ENCODE data around the gene ULBP2.
"Not testable (repeated sequence)": the region's sequence is repeated elsewhere in the genome, so short reads cannot be mapped to it uniquely, and the experiment has no call there.

ULBP2 gene

DNA sequence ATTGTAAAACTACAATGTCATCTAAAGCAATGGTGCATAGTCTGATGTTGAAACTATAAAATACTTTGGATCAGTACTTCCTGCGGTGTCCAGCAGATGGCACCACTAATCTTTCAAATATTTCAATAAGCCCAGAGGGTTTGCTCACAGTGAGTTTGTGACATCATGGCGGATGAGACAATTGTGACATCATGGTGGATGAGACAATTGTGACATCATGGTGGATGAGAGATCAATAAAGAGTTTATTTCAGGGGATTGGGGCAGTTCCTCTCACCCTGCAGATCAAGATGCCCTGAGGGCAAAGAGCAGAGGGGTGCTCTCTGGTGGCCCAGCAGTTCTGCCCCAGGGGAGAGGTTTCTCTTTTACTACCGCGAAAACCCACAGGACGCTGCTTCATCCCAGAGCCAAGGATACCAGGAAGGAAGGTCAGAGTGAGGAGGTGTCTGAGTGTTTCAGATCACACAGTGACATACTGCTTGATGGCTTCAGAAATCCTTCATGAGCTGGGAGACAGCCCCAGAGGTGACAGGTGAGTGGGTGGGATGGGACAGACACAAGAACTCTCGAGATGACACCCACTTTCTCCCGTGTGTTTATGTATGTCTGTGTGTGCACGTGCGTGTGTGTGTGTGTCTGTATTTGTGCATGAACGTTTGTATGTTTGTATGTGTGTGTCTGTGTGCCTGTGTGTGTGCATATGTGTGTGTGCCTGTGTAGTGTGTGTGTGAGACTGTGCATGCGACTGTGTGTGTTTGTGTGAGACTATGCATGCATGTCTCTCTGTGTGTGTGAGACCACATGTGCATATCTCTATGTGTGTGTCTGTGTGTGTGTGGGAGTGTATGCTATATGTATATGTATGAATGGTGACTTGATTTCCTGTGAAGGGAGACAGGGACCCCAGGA, 7.3 kb upstream of the ULBP2 start:
- TF ChIP-seq, protein P1, sequence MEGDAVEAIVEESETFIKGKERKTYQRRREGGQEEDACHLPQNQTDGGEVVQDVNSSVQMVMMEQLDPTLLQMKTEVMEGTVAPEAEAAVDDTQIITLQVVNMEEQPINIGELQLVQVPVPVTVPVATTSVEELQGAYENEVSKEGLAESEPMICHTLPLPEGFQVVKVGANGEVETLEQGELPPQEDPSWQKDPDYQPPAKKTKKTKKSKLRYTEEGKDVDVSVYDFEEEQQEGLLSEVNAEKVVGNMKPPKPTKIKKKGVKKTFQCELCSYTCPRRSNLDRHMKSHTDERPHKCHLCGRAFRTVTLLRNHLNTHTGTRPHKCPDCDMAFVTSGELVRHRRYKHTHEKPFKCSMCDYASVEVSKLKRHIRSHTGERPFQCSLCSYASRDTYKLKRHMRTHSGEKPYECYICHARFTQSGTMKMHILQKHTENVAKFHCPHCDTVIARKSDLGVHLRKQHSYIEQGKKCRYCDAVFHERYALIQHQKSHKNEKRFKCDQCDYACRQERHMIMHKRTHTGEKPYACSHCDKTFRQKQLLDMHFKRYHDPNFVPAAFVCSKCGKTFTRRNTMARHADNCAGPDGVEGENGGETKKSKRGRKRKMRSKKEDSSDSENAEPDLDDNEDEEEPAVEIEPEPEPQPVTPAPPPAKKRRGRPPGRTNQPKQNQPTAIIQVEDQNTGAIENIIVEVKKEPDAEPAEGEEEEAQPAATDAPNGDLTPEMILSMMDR (conservative IDR thresholded peaks at IDR 0.05; ENCODE audit: low read depth, low read length) = peak; percentile 74
- no peak for DNase-seq (ENCODE audit: low read depth)
- H3K4me3 ChIP-seq (ENCODE audit: low read length) = no peak overlapping the region

DNA sequence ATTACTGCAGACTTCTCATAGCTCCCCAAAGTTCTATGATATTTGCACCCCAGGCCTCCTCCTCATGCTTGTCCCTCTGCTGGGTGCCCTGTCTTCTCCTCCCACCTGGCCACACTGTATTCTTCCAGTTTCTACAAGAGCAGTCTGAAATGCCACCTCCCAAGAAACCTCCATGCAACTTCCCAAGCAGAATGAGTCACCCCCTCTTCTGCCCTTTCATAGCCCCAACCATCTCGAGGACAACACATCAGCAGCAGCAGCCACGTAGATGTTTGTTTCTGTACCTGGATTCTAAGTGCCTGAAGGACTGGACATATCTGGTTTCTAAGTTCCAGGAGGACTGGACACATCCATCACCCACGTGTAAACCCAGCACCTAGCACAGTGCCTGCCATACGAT, 6.6 kb upstream of the ULBP2 start:
- TF ChIP-seq, protein P1 (conservative IDR thresholded peaks at IDR 0.05; ENCODE audit: low read depth, low read length) = no peak
- no peak for DNase-seq (ENCODE audit: low read depth)
- no peak overlapping the region for H3K4me3 ChIP-seq (ENCODE audit: low read length)

DNA sequence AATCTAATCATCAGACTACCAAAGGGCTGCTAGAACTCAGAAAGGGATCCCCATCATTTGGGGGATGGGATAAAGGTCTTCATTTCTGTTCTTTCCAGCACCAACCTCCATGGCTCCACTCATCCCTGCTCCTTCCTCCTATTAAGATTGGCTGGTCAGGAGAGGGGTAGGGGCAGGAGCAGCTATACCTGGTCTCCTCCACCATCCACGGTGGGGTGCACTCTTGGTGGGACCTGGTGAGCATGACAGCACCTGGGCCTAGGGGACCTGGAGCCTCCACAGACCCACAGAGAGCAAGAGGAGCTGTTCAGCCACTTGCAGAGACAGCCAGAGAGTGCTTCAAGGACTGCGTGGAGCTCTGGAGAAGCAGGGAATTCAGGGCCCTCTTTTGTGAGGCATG, 6.1 kb upstream of the ULBP2 start:
- TF ChIP-seq, protein P1 (conservative IDR thresholded peaks at IDR 0.05; ENCODE audit: low read depth, low read length) = no peak
- no peak overlapping the region for H3K4me3 ChIP-seq (ENCODE audit: low read length)
- no peak for DNase-seq (ENCODE audit: low read depth)

DNA sequence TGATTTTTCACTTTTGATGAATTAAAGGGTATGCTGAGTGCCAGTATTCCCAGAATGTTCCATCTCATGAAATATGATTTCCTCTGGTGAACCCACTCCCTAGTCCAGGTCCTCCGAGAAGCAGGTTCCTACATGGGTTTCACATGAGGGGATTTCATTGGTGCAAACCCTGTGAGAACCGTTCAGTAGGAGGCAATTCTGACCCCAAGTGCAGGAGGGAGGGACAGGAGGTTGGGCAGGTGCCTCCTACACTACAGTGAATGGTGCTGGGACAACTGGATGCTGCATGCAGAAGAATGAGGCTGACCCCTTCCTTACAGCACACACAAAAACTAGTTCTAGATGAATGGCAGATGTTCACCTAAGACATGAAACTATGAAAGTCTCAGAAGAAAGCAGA, 5.1 kb upstream of the ULBP2 start:
- TF ChIP-seq, protein P1 (conservative IDR thresholded peaks at IDR 0.05; ENCODE audit: low read depth, low read length) = no peak
- H3K4me3 ChIP-seq (ENCODE audit: low read length) = no peak overlapping the region
- no peak for DNase-seq (ENCODE audit: low read depth)

DNA sequence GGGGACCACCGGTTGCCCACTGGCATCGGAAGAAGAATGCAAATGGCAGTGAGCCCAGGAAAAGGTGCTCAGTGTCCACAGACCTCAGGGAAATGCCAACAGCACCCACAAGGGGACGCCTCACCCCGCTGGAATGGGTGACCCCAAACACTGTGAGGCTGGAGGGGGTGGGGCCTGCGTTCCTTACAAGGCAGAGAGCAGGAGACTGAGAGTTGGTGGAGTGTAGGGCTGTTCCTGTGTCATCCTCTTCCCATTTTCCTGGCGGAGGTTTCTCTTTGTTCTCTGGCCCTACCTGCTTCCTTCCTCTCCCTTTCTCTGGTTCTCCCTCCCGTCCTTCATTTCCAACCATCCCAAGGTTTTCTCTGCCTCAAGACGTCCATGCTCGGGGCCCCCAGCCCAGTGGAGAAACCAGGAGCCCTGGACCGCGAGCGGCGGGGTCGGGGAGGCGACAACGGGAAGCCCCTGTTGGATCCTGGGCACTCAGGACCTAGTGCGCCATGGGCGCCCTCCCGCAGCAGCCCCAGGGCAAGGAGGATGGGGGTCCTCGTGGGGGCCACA, 3.7 kb upstream of the ULBP2 start:
- peak overlapping the region; percentile 26 for H3K4me3 ChIP-seq (ENCODE audit: low read length)
- DNase-seq (ENCODE audit: low read depth) = not testable (repeated sequence)

DNA sequence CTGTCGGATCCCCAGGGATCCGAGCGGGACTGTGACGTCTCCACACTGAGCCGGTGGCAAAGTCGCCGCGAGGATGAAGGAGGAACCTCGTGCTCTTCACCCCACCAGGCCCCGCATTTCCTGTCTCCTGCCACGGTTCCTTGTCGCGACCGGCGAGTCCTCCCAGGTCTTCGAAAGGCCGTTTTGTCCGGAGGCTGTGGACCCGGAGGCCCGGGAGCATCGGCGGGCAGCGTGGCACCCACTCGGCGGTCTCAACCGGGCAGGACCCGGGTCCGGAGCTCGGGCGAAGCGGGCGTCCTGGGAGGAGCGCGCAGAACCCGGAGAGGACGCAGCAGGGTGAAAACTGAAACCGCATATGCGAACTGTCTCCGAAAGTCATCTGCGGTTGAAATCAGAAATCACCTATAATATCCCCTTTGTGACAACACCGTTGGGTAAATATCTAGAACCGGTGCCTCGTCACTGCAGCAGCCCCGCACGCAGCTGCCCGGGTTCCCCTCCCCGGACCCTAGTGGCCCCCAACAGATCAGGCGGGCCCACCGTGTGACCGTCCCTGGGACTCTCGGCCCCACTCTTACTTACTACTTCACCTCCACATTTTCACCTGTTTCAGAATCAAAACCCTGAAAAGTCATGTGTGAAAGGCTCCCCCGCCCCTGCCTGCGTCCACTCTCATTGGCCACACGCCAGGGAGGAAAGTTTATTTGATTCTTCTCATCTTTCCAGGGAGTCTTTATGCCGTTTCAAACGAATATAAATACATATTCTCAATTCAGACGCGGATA, 3.1 kb upstream of the ULBP2 start:
- H3K4me3 ChIP-seq (ENCODE audit: low read length) = peak overlapping the region; percentile 26
- TF ChIP-seq, protein P1 (conservative IDR thresholded peaks at IDR 0.05; ENCODE audit: low read depth, low read length) = no peak
- no peak for DNase-seq (ENCODE audit: low read depth)

DNA sequence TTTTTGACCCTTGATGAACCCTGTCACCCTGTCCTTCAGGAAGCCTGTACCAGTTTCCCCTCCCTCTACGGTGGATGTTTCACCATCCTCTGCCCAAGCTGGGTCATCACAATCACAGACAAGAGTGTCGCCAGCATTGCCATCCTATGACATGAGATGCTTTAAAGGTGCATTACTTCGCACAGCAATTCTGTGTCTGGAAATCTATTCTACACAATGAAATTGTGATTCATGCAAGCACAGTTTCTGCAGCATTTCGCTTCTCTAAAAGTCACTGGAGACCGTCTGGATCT, 2.5 kb upstream of the ULBP2 start:
- DNase-seq (ENCODE audit: low read depth) = no peak
- TF ChIP-seq, protein P1 (conservative IDR thresholded peaks at IDR 0.05; ENCODE audit: low read depth, low read length) = no peak
- H3K4me3 ChIP-seq (ENCODE audit: low read length) = no peak overlapping the region

Data from retinal pigment epithelial cell (primary cell).